ENCODE measurements around the gene FRMD8. TPM values are rescaled to one million over a fixed set of nuclear protein-coding genes. Genes with fewer than 3 reads are reported as not detected.

The FRMD8 gene
- total and polyA plus RNA-seq, 9 of the 15 experiments (the other 6 are each of a cell fraction or from before 2014, with no cell fraction given) = 4.5 to 54.5 (median 15.8) TPM

GRCh38 chr11:65426839-65427690, 40.6 kb downstream of the FRMD8 start (continued):
- TF ChIP-seq CREBBP (IDR thresholded peaks at IDR 0.05; ENCODE audit: low read depth, low read length) (no peak), ZFX (CRISPR knock-in tag; IDR thresholded peaks at IDR 0.05) (no peak), PTBP1 (IDR thresholded peaks at IDR 0.05; ENCODE audit: low read depth, low read length) (peak; percentile 89; the same call in 1 of the 2 replicates), MTA2 (IDR thresholded peaks at IDR 0.05; ENCODE audit: low read depth) (peak; percentile 8; the same call in 1 of the 2 replicates), HOMEZ (CRISPR knock-in tag; IDR thresholded peaks at IDR 0.05) (no peak), E2F4 (CRISPR knock-in tag; IDR thresholded peaks at IDR 0.05; ENCODE audit: low read depth) (peak; percentile 48; the same call in 1 of the 2 replicates), ATF4 (CRISPR knock-in tag; IDR thresholded peaks at IDR 0.05) (peak; percentile 53; the same call in 1 of the 2 replicates), ZNF3 (CRISPR knock-in tag; IDR thresholded peaks at IDR 0.05) (peak; percentile 80; the same call in 1 of the 2 replicates), NFIC (IDR thresholded peaks at IDR 0.05) (no peak; the same call in 1 of the 2 replicates), ZNF778 (CRISPR knock-in tag; IDR thresholded peaks at IDR 0.05) (no peak)
- TF ChIP-seq, protein P1, sequence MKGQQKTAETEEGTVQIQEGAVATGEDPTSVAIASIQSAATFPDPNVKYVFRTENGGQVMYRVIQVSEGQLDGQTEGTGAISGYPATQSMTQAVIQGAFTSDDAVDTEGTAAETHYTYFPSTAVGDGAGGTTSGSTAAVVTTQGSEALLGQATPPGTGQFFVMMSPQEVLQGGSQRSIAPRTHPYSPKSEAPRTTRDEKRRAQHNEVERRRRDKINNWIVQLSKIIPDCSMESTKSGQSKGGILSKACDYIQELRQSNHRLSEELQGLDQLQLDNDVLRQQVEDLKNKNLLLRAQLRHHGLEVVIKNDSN (CRISPR knock-in tag; IDR thresholded peaks at IDR 0.05) = peak; percentile 61
- TF ChIP-seq, protein P2, sequence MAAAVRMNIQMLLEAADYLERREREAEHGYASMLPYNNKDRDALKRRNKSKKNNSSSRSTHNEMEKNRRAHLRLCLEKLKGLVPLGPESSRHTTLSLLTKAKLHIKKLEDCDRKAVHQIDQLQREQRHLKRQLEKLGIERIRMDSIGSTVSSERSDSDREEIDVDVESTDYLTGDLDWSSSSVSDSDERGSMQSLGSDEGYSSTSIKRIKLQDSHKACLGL (CRISPR knock-in tag; IDR thresholded peaks at IDR 0.05; ENCODE audit: borderline replicate concordance, poor library complexity, severe bottlenecking) = no peak
- TF ChIP-seq, protein P3, sequence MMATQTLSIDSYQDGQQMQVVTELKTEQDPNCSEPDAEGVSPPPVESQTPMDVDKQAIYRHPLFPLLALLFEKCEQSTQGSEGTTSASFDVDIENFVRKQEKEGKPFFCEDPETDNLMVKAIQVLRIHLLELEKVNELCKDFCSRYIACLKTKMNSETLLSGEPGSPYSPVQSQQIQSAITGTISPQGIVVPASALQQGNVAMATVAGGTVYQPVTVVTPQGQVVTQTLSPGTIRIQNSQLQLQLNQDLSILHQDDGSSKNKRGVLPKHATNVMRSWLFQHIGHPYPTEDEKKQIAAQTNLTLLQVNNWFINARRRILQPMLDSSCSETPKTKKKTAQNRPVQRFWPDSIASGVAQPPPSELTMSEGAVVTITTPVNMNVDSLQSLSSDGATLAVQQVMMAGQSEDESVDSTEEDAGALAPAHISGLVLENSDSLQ (IDR thresholded peaks at IDR 0.05) = no peak
- TF ChIP-seq, protein P4, sequence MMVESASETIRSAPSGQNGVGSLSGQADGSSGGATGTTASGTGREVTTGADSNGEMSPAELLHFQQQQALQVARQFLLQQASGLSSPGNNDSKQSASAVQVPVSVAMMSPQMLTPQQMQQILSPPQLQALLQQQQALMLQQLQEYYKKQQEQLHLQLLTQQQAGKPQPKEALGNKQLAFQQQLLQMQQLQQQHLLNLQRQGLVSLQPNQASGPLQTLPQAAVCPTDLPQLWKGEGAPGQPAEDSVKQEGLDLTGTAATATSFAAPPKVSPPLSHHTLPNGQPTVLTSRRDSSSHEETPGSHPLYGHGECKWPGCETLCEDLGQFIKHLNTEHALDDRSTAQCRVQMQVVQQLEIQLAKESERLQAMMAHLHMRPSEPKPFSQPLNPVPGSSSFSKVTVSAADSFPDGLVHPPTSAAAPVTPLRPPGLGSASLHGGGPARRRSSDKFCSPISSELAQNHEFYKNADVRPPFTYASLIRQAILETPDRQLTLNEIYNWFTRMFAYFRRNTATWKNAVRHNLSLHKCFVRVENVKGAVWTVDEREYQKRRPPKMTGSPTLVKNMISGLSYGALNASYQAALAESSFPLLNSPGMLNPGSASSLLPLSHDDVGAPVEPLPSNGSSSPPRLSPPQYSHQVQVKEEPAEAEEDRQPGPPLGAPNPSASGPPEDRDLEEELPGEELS (CRISPR knock-in tag; IDR thresholded peaks at IDR 0.05; ENCODE audit: borderline replicate concordance) = peak; percentile 18
- TF ChIP-seq, protein P5, sequence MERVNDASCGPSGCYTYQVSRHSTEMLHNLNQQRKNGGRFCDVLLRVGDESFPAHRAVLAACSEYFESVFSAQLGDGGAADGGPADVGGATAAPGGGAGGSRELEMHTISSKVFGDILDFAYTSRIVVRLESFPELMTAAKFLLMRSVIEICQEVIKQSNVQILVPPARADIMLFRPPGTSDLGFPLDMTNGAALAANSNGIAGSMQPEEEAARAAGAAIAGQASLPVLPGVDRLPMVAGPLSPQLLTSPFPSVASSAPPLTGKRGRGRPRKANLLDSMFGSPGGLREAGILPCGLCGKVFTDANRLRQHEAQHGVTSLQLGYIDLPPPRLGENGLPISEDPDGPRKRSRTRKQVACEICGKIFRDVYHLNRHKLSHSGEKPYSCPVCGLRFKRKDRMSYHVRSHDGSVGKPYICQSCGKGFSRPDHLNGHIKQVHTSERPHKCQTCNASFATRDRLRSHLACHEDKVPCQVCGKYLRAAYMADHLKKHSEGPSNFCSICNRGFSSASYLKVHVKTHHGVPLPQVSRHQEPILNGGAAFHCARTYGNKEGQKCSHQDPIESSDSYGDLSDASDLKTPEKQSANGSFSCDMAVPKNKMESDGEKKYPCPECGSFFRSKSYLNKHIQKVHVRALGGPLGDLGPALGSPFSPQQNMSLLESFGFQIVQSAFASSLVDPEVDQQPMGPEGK (CRISPR knock-in tag; IDR thresholded peaks at IDR 0.05; ENCODE audit: borderline replicate concordance) = peak; percentile 72

Data from K562 (cell line).